Osteocyte (in vitro differentiated cells): Measurements from ENCODE around the gene NGLY1. TPM values are rescaled to one million over a fixed set of nuclear protein-coding genes. Genes with fewer than 3 reads are reported as not detected.

Experiments used
- DNase-seq: peaks from one replicate; pipeline ENCODE4 v3.0.0; 2021; ENCODE audit warnings: mixed read lengths; ENCODE audit not compliant: unreplicated experiment; ENCODE audit errors: extremely low spot score
- H3K27ac Mint-ChIP-seq: one replicate; pipeline ENCODE4 v1.8.0; 2021; ENCODE audit warnings: mild to moderate bottlenecking, mixed read lengths; ENCODE audit not compliant: unreplicated experiment
- H3K27me3 Mint-ChIP-seq: one replicate; pipeline ENCODE4 v1.8.0; 2021; ENCODE audit warnings: mixed read lengths; ENCODE audit not compliant: unreplicated experiment
- H3K36me3 Mint-ChIP-seq: one replicate; pipeline ENCODE4 v1.8.0; 2021; ENCODE audit warnings: mixed read lengths; ENCODE audit not compliant: unreplicated experiment
- H3K4me1 Mint-ChIP-seq: one replicate; pipeline ENCODE4 v1.8.0; 2021; ENCODE audit warnings: mixed read lengths; ENCODE audit not compliant: unreplicated experiment
- H3K4me3 Mint-ChIP-seq: one replicate; pipeline ENCODE4 v1.8.0; 2021; ENCODE audit warnings: mild to moderate bottlenecking, moderate library complexity, mixed read lengths; ENCODE audit not compliant: unreplicated experiment
- H3K9me3 Mint-ChIP-seq: one replicate; pipeline ENCODE4 v1.8.0; 2021; ENCODE audit warnings: mixed read lengths; ENCODE audit not compliant: unreplicated experiment
- CTCF ChIP-seq: fragments of 200-600 bp; sonication (generic); IDR thresholded peaks from 2 replicates; pipeline ENCODE4 v1.5.0; 2021; ENCODE audit warnings: antibody characterized with exemption, mild to moderate bottlenecking, moderate library complexity
- total RNA-seq: library from RNA; stranded (reverse); gene quantifications from 2 replicates; pipeline ENCODE4 v1.2.1, GENCODE V29; 2021

The NGLY1 gene
- total RNA-seq, 1 donor from 2014 or later: 29.6 TPM

- no peak for TF ChIP-seq CTCF
- Mint-ChIP-seq H3K27ac (no peak overlapping the region), H3K36me3 (no peaks in the 10 kb centered on the region), H3K4me3 (no peak overlapping the region), H3K9me3 (no peaks in the 10 kb centered on the region), H3K27me3 (peaks cover 27% of the 10 kb centered on the region), H3K4me1 (peaks cover 2% of the 10 kb centered on the region)
- no peak for DNase-seq
Observed at GRCh38 chr3:25697553-25697952, 85.7 kb downstream of the NGLY1 start.

DNA sequence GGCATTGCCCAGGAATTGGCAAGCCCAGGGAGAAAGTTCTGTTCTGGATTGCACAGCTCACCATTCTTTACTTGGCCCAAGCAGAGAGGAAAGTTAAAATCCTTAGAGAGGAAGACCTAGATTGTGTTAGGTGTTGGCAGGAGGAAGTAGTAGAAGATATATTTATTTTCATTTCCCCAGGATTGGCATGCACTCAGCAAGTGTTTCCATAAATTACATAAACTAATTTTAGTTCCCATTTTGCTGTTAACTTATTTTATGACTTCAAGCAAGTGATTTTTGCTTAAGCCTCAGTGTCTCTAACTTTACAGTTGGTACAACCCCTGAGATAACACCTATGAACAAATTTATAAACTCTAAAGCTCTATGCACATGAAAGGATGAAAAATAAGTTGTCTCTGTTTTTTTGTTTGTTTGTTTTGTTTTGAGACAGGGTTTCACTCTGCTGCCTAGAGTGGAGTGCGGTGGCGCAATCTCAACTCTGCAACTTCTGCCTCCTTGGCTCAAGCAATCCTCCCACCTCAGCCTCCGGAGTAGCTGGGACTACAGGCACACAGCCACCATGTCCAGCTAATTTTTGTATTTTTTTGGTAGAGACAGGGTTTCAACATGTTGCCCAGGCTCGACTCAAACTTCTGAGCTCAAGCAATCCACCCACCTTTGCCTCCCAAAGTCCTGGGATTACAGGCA is 87.4 kb downstream of the NGLY1 start:
- Mint-ChIP-seq H3K36me3 (no peaks in the 10 kb centered on the region), H3K27ac (no peak overlapping the region), H3K4me3 (no peak overlapping the region), H3K9me3 (no peaks in the 10 kb centered on the region), H3K4me1 (peaks cover 7% of the 10 kb centered on the region), H3K27me3 (peaks cover 29% of the 10 kb centered on the region)
- TF ChIP-seq CTCF: no peak
- DNase-seq: no peak

DNA sequence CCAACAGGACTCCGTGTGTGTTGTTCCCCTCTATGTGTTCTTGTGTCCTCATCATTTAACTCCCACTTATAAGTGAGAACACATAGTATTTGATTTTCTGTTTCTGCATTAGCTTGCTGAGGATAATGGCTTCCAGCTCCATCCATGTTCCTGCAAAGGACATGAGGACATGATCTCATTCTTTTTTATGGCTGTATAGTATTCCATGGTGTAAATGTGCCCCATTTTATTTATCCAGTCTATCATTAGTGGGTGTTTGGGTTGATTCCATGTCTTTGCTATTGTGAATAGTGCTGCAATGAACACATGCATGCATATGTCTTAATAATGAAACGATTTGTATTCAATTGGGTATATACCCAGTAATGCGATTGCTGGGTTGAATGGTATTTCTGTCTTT is 90.0 kb downstream of the NGLY1 start:
- no peak overlapping the region for H3K27ac Mint-ChIP-seq
- peaks cover 7% of the 10 kb centered on the region for H3K4me1 Mint-ChIP-seq
- H3K27me3 Mint-ChIP-seq: peaks cover 40% of the 10 kb centered on the region
- H3K4me3 Mint-ChIP-seq: no peak overlapping the region
- no peaks in the 10 kb centered on the region for H3K9me3 Mint-ChIP-seq
- no peak for TF ChIP-seq CTCF
- DNase-seq: no peak
- H3K36me3 Mint-ChIP-seq: no peaks in the 10 kb centered on the region

GRCh38 chr3:25692341-25692740 is 90.9 kb downstream of the NGLY1 start:
- DNase-seq: no peak
- H3K36me3 Mint-ChIP-seq: no peaks in the 10 kb centered on the region
- H3K4me3 Mint-ChIP-seq: no peak overlapping the region
- no peaks in the 10 kb centered on the region for H3K9me3 Mint-ChIP-seq
- TF ChIP-seq CTCF: no peak
- peaks cover 42% of the 10 kb centered on the region for H3K27me3 Mint-ChIP-seq
- H3K27ac Mint-ChIP-seq: no peak overlapping the region
- H3K4me1 Mint-ChIP-seq: peaks cover 7% of the 10 kb centered on the region

GRCh38 chr3:25690768-25691533 is 92.3 kb downstream of the NGLY1 start:
- Mint-ChIP-seq H3K4me3 (no peak overlapping the region), H3K9me3 (no peaks in the 10 kb centered on the region), H3K4me1 (peaks cover 7% of the 10 kb centered on the region), H3K27ac (no peak overlapping the region), H3K27me3 (peaks cover 31% of the 10 kb centered on the region), H3K36me3 (no peaks in the 10 kb centered on the region)
- DNase-seq: no peak
- TF ChIP-seq CTCF: no peak
